Hepatocyte (in vitro differentiated cells): Measurements from ENCODE around the gene TMEM14B. TPM values are rescaled to one million over a fixed set of nuclear protein-coding genes. Genes with fewer than 3 reads are reported as not detected.
"Not testable (repeated sequence)": the region's sequence is repeated elsewhere in the genome, so short reads cannot be mapped to it uniquely, and the experiment has no call there.

Source experiments
- DNase-seq: peaks from one replicate; pipeline ENCODE4 v3.0.0-alpha.2; 2016; ENCODE audit warnings: low spot score
- H2AFZ ChIP-seq: fragments of 200-600 bp; sonication (generic); 2 replicates; pipeline ENCODE4 v1.6.0; 2016; ENCODE audit warnings: antibody characterized with exemption, mild to moderate bottlenecking
- H3K27ac ChIP-seq: fragments of 200-600 bp; sonication (generic); 2 replicates; pipeline ENCODE4 v1.5.1; 2016; ENCODE audit warnings: mild to moderate bottlenecking
- H3K27me3 ChIP-seq: fragments of 200-600 bp; sonication (generic); 2 replicates; pipeline ENCODE4 v1.6.1; 2016
- H3K36me3 ChIP-seq: fragments of 200-600 bp; sonication (generic); replicated peaks from 2 replicates; pipeline ENCODE4 v1.5.1; 2016; ENCODE audit warnings: low read depth; ENCODE audit not compliant: insufficient read depth
- H3K4me1 ChIP-seq: fragments of 200-600 bp; sonication (generic); 2 replicates; pipeline ENCODE4 v1.5.1; 2016; ENCODE audit warnings: mild to moderate bottlenecking, moderate library complexity; ENCODE audit not compliant: insufficient read depth
- H3K4me2 ChIP-seq: fragments of 200-600 bp; sonication (generic); 2 replicates; pipeline ENCODE4 v1.6.0; 2016
- H3K4me3 ChIP-seq: fragments of 200-600 bp; sonication (generic); 2 replicates; pipeline ENCODE4 v1.5.1; 2016; ENCODE audit warnings: mild to moderate bottlenecking
- H3K79me2 ChIP-seq: fragments of 200-600 bp; sonication (generic); 2 replicates; pipeline ENCODE4 v1.6.0; 2017; ENCODE audit warnings: mild to moderate bottlenecking
- H3K9me2 ChIP-seq: fragments of 200-600 bp; sonication (generic); replicated peaks from 2 replicates; pipeline ENCODE4 v1.6.0; 2017; ENCODE audit warnings: mild to moderate bottlenecking; ENCODE audit not compliant: insufficient read depth
- H3K9me3 ChIP-seq: fragments of 200-600 bp; sonication (generic); 2 replicates; pipeline ENCODE4 v1.5.1; 2016; ENCODE audit warnings: low read depth, mild to moderate bottlenecking
- H4K20me1 ChIP-seq: fragments of 200-600 bp; sonication (generic); 2 replicates; pipeline ENCODE4 v1.6.0; 2016; ENCODE audit warnings: mild to moderate bottlenecking; ENCODE audit not compliant: insufficient read depth, poor library complexity, severe bottlenecking
- EZH2 ChIP-seq: fragments of 200-600 bp; sonication (generic); IDR thresholded peaks from 2 replicates; pipeline ENCODE4 v1.6.1; 2016; ENCODE audit warnings: antibody characterized with exemption, mild to moderate bottlenecking, borderline replicate concordance
- EZH2phosphoT487 ChIP-seq: fragments of 200-600 bp; sonication (generic); IDR thresholded peaks from one replicate; pipeline ENCODE4 v1.6.1; 2018; ENCODE audit warnings: antibody characterized with exemption, mild to moderate bottlenecking, low read depth, moderate library complexity; ENCODE audit not compliant: unreplicated experiment, severe bottlenecking
- WGBS: methylation state at CpG from one replicate; pipeline ENCODE4 v1.1.6; 2016; ENCODE audit warnings: low lambda C conversion rate; ENCODE audit errors: missing lambda C conversion rate; 5-methylcytosine and 5-hydroxymethylcytosine counted together
- polyA plus RNA-seq: library from polyadenylated mRNA; unstranded; fragments of >200 nt; fragmentation: Nextera tagmentation; extraction: Ambion mirVana; gene quantifications from 2 replicates; pipeline ENCODE4 v1.2.1, GENCODE V29; 2016
- total RNA-seq: library from RNA; depleted of rRNA; stranded (reverse); fragments of >200 nt; gene quantifications from 2 replicates; pipeline ENCODE4 v1.2.3, GENCODE V29; 2014
- TF ChIP-seq, protein P1 (sequence below): fragments of 200-600 bp; sonication (generic); IDR thresholded peaks from 2 replicates; pipeline ENCODE4 v1.5.1; 2016; ENCODE audit warnings: antibody characterized with exemption, mild to moderate bottlenecking; ENCODE audit not compliant: poor library complexity

TMEM14B gene
- total and polyA plus RNA-seq, 2 experiments from 2014 or later = 63.9 to 108 TPM

DNA sequence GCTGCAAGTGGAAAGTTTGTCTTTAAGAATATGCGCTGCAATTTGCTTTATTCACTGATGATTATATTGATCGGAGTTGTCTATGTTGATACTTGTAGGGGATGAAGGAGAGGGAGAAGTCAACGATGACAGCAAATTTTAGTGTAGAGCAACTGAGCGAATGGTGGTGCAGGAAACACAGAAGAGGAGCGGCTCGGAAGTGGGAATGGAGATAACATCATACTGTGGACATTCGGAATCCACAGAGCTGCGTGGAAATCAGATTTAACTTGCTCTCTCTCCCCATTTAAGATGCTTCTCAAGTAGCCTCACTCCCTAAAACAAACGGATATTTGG lies 722 bp upstream of the TMEM14B start:
- no peaks in the 10 kb centered on the region for H3K27me3 ChIP-seq
- H3K4me2 ChIP-seq = peak overlapping the region; percentile 86
- peak overlapping the region; percentile 83 for H2AFZ ChIP-seq
- no peak for DNase-seq
- WGBS = 79% methylated on average over 9 of the region's 9 CpGs
- TF ChIP-seq EZH2phosphoT487 (no peak), EZH2 (no peak)
- TF ChIP-seq, protein P1, sequence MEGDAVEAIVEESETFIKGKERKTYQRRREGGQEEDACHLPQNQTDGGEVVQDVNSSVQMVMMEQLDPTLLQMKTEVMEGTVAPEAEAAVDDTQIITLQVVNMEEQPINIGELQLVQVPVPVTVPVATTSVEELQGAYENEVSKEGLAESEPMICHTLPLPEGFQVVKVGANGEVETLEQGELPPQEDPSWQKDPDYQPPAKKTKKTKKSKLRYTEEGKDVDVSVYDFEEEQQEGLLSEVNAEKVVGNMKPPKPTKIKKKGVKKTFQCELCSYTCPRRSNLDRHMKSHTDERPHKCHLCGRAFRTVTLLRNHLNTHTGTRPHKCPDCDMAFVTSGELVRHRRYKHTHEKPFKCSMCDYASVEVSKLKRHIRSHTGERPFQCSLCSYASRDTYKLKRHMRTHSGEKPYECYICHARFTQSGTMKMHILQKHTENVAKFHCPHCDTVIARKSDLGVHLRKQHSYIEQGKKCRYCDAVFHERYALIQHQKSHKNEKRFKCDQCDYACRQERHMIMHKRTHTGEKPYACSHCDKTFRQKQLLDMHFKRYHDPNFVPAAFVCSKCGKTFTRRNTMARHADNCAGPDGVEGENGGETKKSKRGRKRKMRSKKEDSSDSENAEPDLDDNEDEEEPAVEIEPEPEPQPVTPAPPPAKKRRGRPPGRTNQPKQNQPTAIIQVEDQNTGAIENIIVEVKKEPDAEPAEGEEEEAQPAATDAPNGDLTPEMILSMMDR = no peak
- H3K79me2 ChIP-seq = peaks cover 38% of the 10 kb centered on the region
- peaks cover 27% of the 10 kb centered on the region for H3K4me1 ChIP-seq
- H3K9me2 ChIP-seq = no peaks in the 10 kb centered on the region
- peak overlapping the region; percentile 75 for H3K27ac ChIP-seq
- peaks cover 5% of the 10 kb centered on the region for H4K20me1 ChIP-seq
- peak overlapping the region; percentile 40 for H3K4me3 ChIP-seq
- no peaks in the 10 kb centered on the region for H3K36me3 ChIP-seq
- H3K9me3 ChIP-seq = no peaks in the 10 kb centered on the region

DNA sequence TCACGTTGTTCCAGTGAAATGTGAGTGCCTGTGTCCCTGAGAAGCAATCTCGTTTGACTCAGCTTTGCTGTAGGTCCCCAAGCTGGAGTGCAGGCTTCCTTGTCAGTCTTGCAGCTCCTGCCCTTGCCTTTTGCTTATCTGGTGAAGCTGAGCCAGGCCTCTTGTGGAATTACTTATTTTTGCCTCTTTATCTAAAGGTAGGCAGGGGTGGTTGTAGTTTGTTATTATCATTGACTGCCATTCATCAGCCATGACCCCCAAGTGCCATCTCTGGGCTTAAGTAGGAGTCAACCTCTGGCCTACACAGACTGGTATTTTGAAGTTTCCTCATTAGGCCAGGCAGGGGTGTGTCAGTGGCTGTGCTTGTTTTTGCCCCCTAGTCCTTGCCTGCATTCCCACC lies 2.1 kb downstream of the TMEM14B start:
- Histone ChIP-seq H3K4me2 (peak overlapping the region; percentile 88), H2AFZ (no peak overlapping the region), H3K9me3 (no peaks in the 10 kb centered on the region), H3K4me1 (peaks cover 27% of the 10 kb centered on the region), H3K36me3 (no peaks in the 10 kb centered on the region), H3K9me2 (no peaks in the 10 kb centered on the region), H3K79me2 (peaks cover 64% of the 10 kb centered on the region), H4K20me1 (peaks cover 5% of the 10 kb centered on the region), H3K27me3 (no peaks in the 10 kb centered on the region), H3K4me3 (no peak overlapping the region), H3K27ac (peak overlapping the region; percentile 84)
- TF ChIP-seq, protein P1 = no peak
- no peak for TF ChIP-seq EZH2
- DNase-seq = peak; percentile 17
- WGBS = 35% methylated on average over 2 of the region's 2 CpGs

- peak overlapping the region; percentile 84 for H3K27ac ChIP-seq
- not testable (repeated sequence) for H4K20me1 ChIP-seq, H3K36me3 ChIP-seq, DNase-seq, H3K9me3 ChIP-seq, H2AFZ ChIP-seq, H3K4me3 ChIP-seq, H3K9me2 ChIP-seq, H3K27me3 ChIP-seq
- H3K79me2 ChIP-seq = peaks cover 71% of the 10 kb centered on the region
- 27% methylated on average over 6 of the region's 6 CpGs for WGBS
- H3K4me2 ChIP-seq = peak overlapping the region; percentile 88
- H3K4me1 ChIP-seq = peaks cover 27% of the 10 kb centered on the region
These were observed 3.0 kb downstream of the TMEM14B start for GRCh38 chr6:10750568-10750967.

DNA sequence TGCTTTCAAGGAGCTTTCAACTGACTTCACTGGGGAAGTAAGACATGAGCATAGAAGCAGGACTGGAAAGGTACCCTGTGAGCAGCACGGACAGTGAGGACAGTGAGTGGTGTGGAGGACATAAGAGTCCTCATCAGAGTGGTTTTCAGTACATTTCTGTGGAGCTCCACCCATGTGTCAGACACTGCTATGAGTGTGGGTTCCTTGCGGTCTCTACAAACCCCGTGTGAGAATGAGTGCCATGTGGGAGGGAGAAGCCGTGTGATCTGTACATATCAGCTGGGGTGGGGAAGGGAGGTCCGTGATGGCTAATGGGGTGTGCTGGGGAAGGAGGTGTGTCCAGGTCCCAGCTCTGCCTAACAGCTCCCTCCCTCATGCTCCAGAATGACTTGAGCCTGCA lies 4.2 kb downstream of the TMEM14B start:
- not testable (repeated sequence) for H3K9me3 ChIP-seq, H3K9me2 ChIP-seq, H3K36me3 ChIP-seq, H3K4me2 ChIP-seq, DNase-seq, H3K27me3 ChIP-seq, H3K27ac ChIP-seq, H4K20me1 ChIP-seq, H2AFZ ChIP-seq, H3K4me3 ChIP-seq
- 92% methylated on average over 5 of the region's 5 CpGs for WGBS
- peaks cover 78% of the 10 kb centered on the region for H3K79me2 ChIP-seq
- H3K4me1 ChIP-seq = peaks cover 26% of the 10 kb centered on the region

DNA sequence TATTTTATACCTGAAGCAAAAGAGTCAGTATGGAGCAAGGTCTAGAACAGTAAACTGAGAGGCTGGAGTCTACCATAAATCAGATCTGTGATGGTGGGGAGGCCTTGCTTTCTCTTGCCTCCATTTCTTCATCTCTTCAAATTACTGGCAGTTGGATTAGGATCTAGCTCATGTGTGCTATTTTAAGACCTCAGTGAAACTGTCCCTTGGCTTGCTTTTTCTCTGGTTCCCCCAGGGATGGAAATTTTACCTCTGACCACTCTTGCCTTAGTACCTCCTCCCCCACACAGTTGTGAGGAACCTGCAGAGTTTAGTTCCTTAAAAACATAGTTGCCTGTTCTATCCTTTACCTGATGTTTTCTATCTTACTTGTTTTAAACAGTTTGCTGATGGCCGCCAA lies 8.5 kb downstream of the TMEM14B start:
- no peak overlapping the region for H3K4me2 ChIP-seq
- H3K79me2 ChIP-seq = peaks cover 55% of the 10 kb centered on the region
- no peaks in the 10 kb centered on the region for H3K4me1 ChIP-seq
- H3K4me3 ChIP-seq = no peak overlapping the region
- no peak overlapping the region for H3K27ac ChIP-seq
- H3K36me3 ChIP-seq = no peaks in the 10 kb centered on the region
- H3K9me3 ChIP-seq = no peaks in the 10 kb centered on the region
- H4K20me1 ChIP-seq = no peaks in the 10 kb centered on the region
- no peaks in the 10 kb centered on the region for H3K27me3 ChIP-seq
- H3K9me2 ChIP-seq = no peaks in the 10 kb centered on the region
- H2AFZ ChIP-seq = no peak overlapping the region
- WGBS = 86% methylated on average over 1 of the region's 1 CpG
- DNase-seq = no peak
- TF ChIP-seq EZH2phosphoT487 (no peak), EZH2 (no peak)
- TF ChIP-seq, protein P1 = no peak
